Stimulated activated CD4-positive, alpha-beta T cell treated with anti-CD3 and anti-CD28 coated beads, Interleukin-15, amount 100 ng/mL, for 1 hour (primary cell): ENCODE data around the gene PDHX.
A peak's percentile ranks its signal among the peaks of the same experiment; 100 is the strongest.
"Not testable (repeated sequence)": the region's sequence is repeated elsewhere in the genome, so short reads cannot be mapped to it uniquely, and the experiment has no call there.

Experiments
- DNase-seq, 2 donors: peaks; one replicate each; pipeline ENCODE4 v3.0.0-alpha.2; 2020; ENCODE audit warnings: low read depth in 1 of 2, low spot score in 1 of 2

The PDHX gene

DNA sequence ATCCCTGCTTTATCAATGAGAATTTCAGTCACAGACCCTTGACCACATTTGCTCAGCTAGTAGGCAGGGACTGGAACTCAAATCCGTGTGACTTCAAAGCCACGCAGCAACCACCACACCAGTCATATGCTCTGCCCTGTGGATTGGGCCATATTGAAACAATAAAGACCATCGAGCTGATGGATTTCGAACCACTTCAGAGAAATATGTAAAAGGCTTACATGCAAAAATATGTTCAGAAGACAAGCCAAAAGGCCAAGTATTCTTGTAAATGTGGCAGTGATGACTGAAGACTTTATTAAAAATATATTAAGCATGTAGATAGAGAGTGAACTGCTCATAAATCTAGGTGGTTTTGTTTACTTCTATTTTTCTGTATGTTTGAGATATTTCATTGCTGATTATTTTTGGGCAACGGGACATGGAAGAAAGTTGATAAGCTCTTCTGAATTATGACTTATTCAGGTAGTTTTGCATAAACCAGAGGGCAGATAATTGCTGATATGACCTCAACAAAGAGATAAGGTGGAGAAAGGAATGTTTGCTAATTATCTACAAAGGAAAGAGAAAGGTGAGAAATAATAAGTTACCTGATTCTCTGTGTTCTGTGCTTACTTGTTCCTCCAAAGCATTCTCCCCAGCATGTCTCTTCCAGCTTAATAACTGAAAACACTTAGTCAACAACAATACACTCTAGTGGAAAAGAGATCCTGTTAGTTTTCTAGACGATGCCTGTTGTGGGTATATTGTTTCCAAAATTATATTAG, 99.4 kb downstream of the PDHX start:
- DNase-seq, result no peak

DNA sequence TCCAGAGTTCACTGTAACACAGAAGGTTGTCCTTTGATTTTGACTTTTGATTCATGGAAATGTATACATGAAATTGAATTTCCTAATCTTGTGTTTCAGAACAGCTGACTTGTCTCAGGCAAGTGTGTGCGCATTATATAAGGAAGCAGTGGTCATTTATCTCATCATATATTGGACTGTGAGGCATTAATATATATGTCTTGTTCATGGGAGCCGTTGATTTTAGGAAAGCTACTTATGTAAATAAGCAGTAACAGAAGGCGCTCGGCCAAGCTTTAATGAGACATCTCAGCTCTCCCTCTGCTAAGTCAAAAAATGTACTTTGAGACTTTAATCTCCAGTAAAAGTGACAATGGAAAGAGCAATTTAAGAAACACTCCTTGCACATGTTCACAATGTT, 100.5 kb downstream of the PDHX start:
- no peak for DNase-seq

GRCh38 chr11:35017528-35018342, 101.3 kb downstream of the PDHX start:
- no peak for DNase-seq

- DNase-seq, result no peak
These were observed 105.2 kb downstream of the PDHX start for GRCh38 chr11:35021589-35021988.

DNA sequence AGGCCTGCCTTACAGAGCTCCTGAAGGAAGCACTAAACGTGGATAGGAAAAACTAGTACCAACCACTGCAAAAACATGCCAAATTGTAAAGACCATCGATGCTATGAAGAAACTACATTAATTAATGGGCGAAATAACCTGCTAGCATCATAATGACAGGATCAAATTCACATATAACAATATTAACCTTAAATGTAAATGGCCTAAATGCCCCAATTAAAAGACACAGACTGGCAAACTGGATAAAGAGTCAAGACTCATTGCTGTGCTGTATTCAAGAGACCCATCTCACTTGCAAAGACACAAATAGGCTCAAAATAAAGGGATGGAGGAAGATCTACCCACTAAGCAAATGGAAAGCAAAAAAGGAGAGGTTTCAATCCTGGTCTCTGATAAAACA, 107.5 kb downstream of the PDHX start:
- not testable (repeated sequence) for DNase-seq

DNA sequence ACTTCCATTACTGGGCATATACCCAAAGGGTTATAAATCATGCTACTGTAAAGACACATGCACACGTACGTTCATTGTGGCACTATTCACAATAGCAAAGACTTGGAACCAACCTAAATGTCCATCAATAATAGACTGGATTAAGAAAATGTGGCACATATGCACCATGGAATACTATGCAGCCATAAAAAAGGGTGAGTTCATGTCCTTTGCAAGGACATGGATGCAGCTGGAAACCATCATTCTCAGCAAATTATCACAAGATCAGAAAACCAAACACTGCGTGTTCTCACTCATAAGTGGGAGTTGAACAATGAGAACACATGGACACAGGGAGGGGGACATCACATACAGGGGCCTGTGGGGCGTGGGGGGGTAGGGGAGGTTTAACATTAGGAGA, 111.6 kb downstream of the PDHX start:
- DNase-seq, result not testable (repeated sequence)

DNA sequence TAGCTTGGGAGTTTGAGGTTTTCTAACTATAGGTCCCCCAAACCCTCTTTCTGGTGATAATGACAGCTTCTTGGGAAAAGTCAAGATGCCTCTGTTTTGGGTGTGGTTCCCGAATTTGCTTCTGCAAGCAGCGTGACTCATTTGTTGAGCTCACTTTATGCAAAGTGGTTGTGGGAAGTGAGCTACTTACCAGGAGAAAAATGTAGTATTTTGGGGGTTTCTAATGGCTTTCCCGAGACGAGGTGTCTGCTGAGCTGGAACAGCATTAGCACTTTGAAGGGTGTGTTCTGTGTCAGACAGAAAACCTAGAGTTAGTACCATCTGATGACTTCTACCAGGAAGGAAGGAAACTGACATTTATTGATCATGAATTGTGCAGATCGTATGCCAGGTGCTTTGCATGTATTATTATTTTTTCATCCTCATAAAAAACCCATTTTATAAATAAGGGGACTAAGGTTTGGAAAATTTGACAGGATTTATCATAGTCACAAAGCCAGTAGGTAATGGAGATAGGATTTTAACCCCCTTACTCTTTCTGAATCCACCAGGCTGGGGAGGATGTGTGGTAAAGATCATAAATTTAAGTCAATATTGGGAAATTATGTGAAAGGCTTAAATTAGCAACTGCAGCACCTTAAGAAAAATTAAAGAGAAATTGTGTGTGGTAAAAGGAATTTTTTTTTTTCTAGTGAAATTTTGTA, 113.7 kb downstream of the PDHX start:
- no peak for DNase-seq

DNA sequence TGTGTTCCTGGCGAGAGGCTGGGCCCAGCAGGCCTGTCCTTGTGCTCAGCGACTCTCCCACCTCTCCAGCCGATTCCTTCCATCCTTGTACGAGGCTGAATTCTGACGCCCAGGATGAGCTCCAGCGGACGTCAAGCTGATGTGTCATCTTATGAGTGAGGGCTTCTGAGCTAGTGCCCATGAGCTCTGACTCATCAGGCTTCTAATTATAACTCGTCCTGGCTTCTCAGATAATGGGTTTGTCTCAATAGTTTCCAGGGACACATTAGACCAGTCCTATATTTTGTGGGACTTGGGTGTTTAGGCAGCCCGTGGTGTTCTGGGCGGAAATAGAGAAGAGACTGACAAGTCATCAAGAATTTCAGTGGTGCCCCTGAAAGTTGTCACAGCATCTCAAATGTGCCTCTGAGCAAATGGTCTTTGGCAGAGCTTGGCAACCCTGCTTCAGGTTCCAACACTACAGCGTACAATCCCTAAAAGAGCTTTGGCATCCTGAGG, 114.3 kb downstream of the PDHX start:
- DNase-seq, result no peak

GRCh38 chr11:35031346-35031745, 114.9 kb downstream of the PDHX start:
- no peak for DNase-seq

- DNase-seq, result no peak
These were observed 115.4 kb downstream of the PDHX start for GRCh38 chr11:35031867-35032266.

DNA sequence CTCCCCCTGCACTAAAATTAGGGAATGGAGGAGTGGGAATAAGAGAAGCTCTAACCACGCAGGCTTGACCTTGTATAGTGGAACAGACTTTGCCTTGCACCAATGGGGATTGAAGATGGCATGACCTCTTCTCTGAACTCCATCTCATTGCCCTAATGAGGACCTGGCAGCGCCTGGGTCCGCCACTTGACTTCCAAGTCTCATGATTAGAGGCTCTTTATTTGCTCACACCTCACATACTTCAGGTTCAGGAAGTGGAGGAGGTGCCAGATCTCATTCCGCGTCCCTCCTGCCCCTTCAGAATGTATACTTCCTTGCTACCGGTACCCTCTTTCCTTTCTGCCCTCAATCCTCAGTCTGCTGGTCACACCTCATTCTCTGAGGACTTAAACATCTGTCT, 116.6 kb downstream of the PDHX start:
- no peak for DNase-seq

- DNase-seq, result no peak
These were observed 118.0 kb downstream of the PDHX start for GRCh38 chr11:35034401-35034800.

DNA sequence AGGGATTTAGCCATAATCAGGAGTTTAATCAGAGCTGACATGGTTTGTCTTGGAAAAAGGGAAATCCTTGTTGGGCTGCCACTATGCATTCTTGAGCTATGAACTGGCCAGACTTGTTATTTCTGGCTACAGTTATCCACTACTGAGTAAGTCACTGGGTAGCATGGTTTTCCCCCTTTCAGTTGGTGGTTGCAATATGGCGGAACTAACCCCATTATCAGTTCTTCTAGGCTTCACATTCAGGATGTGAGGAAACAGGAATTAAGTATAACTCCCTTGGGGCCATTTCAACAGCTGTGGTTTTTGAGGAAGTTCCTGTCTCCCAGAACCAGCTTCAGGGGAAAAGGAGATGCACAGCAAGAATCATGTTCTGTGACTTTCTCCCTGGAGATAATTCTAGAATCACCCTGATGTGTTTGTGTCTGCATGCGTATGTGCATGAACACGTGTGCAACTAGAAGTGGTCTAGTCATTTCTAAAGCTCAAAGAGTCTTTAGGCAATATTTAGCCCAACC, 119.5 kb downstream of the PDHX start:
- no peak for DNase-seq

DNA sequence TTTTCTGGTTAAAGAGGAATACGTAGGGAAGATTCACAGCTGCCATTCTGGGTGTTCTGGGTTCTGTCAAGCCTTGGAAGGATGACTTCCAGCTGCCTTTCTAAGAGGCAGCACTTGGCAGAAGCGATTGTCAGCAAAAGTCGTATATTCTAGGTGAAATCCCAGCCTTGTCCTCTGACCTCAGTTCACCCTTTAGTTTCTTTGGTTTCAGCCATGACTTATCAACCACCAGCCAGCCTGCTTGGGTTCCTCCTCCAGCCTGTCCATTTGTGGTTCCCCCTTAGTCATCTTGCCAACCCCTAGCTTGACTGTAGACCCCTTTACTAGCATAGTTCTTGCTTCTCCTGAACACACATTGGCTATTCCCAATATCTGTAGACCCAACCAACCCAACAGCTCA, 120.2 kb downstream of the PDHX start:
- DNase-seq, result no peak

- DNase-seq, result no peak
These were observed 122.0 kb downstream of the PDHX start for GRCh38 chr11:35038211-35038928.

DNA sequence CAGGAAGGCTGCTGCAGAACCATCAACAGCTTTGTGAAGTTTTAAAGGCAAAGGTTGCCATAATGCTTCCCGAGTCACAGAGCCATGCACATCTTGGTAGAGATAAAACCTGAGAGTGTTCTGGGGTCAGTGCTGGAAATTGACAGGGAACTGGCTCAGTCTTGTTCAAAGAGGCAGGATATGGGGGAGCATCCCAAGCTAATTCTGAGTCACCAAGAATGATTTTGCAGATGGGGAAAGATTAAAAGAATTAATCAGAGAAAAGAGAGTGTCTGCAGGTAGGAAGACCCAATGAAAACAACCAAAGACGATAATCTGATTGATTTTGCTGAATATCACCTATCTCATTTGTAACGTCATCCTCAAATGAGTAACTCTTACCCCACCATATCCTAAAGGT, 122.7 kb downstream of the PDHX start:
- no peak for DNase-seq

GRCh38 chr11:35040221-35040942, 124.0 kb downstream of the PDHX start:
- peak; percentile 20 to 39 for DNase-seq

- no peak for DNase-seq
These were observed 124.7 kb downstream of the PDHX start for GRCh38 chr11:35041070-35041554.

DNA sequence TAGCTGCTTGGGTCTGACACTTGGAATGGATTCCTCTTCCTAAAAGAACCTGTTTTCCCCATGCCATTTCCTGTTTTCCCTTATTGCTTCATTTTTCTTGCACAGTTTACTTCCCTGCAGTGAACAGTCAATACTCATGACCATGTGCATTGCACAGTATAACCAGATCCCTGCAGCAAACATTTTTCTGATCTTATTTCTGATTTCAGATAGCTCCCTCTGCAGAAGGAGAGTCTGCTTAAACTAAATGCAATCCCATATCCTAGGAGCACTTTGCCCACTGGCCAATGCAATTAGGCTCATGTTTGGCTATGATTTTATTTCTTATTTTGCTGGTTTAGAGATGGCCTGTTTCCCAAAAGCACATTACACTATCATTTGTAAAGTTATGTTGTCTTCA, 125.8 kb downstream of the PDHX start:
- no peak for DNase-seq

DNA sequence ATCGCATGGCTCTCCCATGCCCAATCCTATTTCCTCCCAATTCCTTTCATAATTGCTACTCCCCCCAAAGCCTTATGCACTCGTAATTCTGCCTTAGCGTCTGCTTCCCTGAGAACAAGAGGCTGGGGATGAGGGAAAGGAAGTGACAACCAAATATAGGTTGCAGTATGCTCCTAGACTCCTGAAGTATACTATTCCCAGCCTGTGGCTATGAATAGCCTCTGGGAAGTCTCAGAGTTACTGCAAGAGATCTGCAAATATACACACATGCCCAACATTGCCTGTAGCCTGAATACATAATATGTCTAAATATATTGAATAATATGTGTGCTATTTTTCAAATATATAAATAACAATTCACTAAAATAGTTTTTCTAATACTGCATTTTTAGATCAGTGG, 126.5 kb downstream of the PDHX start:
- DNase-seq, result no peak
